ENCODE measurements around the gene PCDH9.
"Not testable (repeated sequence)": the region's sequence is repeated elsewhere in the genome, so short reads cannot be mapped to it uniquely, and the experiment has no call there.

PCDH9 gene

GRCh38 chr13:67128136-67128535, 102.0 kb downstream of the PCDH9 start:
- no peak for DNase-seq (ENCODE audit: low spot score)

DNA sequence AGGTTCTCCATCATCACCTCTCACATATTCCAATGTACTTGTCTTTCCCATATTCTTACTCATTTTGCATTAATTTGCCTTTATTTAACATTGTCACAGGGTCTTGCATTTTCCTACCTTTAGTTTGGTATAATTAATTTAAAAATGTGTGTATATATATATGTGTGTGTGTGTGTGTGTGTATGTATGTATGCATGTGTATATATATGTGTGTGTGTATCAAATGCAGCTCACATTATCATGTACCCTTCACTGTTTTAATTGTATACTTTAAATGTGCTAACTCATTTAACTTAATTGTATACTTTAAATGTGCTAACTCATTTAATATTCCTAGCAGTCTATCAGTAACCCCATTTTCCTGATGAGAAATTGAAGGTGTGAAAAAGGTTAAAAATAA, 104.5 kb downstream of the PCDH9 start:
- DNase-seq (ENCODE audit: low spot score): no peak

- DNase-seq (ENCODE audit: low spot score): no peak
These were observed 107.0 kb downstream of the PCDH9 start for GRCh38 chr13:67123165-67123564.

DNA sequence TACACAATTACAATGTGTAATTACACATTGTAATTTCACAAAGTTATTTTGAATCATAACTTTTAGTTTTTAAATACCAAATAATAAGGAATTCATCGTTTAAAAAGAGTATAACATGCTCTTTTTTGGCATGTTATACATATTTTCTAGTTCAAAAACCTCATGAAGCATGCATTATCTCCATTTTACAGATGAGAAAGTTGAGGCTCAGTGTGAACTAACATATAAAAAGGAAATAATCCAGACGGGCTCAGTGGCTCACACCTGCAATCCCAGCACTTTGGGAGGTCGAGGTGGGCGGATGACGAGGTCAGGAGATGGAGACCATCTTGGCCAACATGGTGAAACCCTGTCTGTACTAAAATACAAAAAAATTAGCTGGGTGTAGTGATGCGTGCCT, 107.9 kb downstream of the PCDH9 start:
- no peak for DNase-seq (ENCODE audit: low spot score)

DNA sequence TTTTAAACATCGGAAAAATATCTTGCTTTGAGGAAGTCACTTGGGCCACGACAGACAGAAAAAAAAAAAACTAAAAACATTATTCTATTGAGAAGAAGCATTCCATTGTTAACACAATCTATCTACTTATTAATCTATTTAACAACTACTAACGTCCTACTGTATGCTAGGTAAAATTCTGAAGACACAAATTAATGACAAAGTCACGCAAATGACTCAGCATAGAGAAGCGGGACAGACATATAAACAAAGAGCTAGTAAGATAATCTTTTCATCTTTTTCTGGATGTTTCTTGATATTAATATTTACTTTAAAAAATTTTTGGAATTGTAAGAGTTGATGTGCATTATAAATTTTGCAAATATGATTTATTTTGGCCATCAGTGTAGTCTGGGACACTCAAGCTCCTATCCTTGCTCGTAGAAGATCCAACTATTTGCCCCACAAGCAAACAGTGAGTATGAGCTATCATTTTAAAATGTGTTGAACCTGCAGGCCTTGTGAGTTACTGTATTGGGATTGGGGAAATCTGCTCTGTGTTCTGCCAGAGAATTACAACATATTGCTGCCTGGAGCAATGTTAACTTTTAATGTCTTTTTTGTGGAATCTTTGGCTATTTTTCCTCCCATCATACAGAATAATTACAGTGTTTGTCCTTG, 109.1 kb downstream of the PCDH9 start:
- DNase-seq (ENCODE audit: low spot score): no peak

DNA sequence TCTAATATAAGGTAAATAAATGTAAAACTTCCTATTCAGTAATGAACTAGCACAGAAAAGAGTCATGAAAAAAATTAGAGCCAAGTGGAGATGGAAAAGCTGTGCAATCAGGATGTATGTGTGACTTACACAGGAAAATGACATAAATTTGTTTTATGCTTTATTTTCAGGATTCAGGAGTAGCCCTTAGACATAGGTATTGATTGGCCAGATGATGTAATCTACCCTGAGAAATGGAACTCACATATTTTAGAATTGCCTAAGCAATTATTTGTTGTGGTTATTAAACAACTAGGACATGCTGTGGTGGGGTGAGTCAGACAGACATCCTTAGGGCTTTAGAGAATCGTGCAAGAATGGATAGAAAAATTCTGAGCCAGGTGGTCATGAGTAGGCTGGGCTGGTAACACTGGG, 110.6 kb downstream of the PCDH9 start:
- no peak for DNase-seq (ENCODE audit: low spot score)

GRCh38 chr13:67118277-67118676, 111.9 kb downstream of the PCDH9 start:
- no peak for DNase-seq (ENCODE audit: low spot score)

DNA sequence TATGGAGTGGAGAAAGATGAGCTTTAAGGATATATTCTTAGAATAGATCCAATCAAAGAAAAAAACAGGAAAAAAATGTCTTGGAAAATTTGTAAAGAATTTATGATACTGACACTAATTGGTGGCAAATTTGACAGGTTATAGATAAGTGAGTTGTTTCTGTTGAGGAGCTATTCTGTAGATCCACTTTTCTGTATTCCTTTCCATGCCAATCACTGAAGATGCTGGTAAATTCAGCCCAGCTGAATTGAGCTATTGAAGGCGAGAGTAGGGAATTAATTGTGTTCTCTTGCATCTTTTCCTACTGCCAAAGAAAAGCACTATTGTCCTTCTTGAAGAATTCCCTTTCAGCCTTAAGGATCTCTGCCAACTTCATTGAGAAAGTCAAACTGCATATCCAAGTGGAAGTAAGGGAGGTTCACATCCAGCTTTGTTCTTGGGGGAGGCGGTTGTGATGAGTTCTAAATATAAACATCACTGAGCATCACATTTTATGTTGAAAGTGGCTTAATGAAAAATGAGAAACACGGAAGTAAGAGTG, 113.1 kb downstream of the PCDH9 start:
- DNase-seq (ENCODE audit: low spot score): no peak

DNA sequence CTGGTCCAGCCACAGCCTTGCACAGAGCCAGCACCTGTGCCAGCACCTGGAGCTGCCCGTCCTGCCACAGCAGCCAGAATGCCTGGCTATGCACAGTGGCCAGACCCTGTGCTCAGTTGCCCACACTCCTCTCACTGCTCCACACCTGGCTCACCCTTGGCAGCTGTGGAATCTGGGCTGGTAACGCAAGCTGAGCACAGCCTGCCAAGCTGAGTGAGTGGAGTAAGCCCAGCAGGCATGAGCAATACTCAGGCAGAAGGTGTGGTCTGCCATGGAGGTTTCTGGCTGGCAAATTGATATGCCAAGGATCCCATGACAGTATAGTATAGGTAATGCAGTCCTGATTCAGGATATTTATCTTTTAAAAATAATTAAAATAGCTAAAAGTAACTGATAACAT, 122.2 kb downstream of the PCDH9 start:
- DNase-seq (ENCODE audit: low spot score): no peak

DNA sequence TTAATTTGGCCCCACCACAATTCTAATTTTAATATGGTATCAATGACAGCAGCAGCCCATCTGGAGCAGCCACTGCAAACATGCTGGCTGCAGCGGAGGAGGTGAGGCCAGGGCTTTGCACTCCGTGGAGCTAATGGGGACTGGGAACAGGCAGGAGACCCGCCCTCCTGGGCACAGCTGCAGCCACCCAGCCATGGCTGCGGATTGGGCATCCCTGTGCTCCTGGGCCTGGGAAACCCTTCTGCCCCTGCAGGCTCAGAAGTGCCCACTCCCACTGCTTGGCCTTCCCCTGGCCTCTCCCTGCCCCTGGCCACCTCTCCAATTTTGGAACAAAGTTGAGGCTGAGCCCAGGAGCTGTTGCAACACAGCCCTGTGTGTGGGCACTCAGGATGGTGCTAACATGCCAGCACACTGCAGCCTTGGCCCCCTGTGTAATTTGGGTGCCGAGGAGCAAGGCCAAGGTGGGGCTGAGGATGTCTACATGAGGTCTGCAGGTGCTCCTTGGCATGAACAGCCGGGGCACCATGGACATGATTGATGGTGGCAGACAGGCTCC, 123.6 kb downstream of the PCDH9 start:
- DNase-seq (ENCODE audit: low spot score): no peak

GRCh38 chr13:67101730-67102467, 128.2 kb downstream of the PCDH9 start:
- no peak for DNase-seq (ENCODE audit: low spot score)

GRCh38 chr13:67100730-67101129, 129.4 kb downstream of the PCDH9 start:
- no peak for DNase-seq (ENCODE audit: low spot score)

- DNase-seq (ENCODE audit: low spot score): no peak
These were observed 130.6 kb downstream of the PCDH9 start for GRCh38 chr13:67099494-67099893.

- DNase-seq (ENCODE audit: low spot score): no peak
These were observed 132.2 kb downstream of the PCDH9 start for GRCh38 chr13:67097892-67098452.

- DNase-seq (ENCODE audit: low spot score): not testable (repeated sequence)
These were observed 133.2 kb downstream of the PCDH9 start for GRCh38 chr13:67096893-67097292.

- no peak for DNase-seq (ENCODE audit: low spot score)
These were observed 133.7 kb downstream of the PCDH9 start for GRCh38 chr13:67096418-67096817.

- no peak for DNase-seq (ENCODE audit: low spot score)
These were observed 134.5 kb downstream of the PCDH9 start for GRCh38 chr13:67095621-67096020.

- no peak for DNase-seq (ENCODE audit: low spot score)
These were observed 135.2 kb downstream of the PCDH9 start for GRCh38 chr13:67094952-67095351.

DNA sequence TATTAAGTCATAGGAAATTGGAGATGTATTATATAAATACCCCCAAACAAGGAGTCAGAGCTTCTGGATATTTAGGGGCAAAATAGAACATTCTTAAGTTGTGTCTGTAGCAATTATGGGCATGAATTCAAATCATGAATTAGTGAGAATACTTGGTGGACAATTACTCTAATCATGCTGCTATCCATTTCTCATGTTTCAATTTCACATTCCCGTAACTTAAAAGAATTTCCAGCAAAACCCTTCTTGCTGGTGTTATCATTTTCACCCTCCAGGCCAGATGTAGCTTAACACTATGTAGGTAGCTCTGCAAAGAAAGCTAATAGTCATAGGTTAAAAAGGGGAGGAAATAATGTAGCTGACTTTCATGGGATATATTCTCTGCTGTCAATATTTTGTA, 136.1 kb downstream of the PCDH9 start:
- DNase-seq (ENCODE audit: low spot score): no peak

DNA sequence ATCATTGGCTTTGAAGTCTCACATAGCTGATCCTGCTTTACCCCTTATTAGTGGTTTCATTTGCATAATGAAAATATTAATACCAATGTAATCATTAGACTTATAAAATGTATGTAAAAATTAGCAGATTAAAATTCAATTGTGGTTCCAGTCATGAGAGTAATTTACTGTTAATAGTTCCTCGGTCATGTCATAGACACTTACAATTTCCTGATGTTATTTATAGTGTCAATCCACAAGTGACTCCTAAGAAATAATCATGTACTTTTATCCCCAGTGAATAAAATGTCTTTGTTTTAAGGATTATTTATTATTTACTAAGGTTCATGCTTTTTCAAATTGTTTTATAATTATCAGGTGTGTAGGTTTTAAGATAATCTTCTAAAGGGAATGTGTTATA, 138.5 kb downstream of the PCDH9 start:
- DNase-seq (ENCODE audit: low spot score): no peak

DNA sequence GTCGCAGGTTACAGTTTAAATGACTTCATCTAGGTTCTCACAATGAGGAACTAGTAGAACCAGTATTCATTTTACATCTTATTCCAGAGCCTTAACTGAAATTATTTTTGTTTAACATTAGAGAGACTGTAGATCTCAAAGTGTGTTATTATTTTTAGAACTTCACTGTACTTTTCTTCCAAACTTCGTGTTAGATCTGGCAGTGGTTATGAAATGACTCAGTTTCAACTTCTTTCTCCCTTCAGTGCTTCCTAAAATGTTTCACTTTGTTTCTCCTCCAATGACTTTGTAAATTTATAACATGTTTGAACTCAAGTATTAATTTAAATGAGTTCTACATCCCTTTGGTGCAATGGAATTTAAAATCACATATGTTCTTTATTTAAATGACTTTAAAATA, 139.3 kb downstream of the PCDH9 start:
- DNase-seq (ENCODE audit: low spot score): no peak

DNA sequence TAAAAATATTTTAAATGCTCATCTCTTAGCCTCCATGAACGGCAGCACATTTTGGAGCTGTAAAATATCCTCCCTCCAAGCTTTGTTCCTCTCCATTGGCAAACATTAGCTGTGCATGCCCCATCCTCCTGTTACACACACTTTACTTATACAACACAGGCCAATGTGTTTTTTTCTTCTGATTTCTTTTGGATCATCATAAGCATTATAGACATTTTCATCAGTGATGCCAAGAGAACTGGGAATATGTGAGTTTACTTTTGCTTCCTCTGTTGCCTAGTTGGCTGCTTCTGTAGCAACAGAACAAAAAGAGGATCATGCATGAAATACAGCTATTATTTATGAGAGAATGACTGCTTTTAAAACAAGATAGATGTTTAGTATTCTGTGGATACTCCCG, 142.6 kb downstream of the PCDH9 start:
- DNase-seq (ENCODE audit: low spot score): no peak

DNA sequence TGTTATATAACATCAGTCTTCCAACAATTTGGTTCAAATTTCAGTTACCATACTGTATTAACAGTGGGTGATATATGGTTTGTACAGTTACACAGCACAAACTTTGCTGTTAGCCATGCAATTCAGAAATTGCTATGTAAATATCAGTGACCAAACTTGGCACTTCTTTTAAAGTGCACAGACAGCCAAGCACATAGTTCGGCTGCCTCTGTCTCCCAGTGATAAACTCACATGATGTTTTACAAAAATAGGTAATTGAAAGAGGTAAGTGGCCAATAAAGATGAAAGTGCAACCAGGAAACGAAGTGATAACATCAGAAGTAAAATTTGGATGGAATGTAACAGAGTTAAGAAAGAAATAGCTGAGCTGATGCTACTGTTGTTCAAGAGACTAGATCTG, 143.9 kb downstream of the PCDH9 start:
- DNase-seq (ENCODE audit: low spot score): no peak

All from CD4-positive, alpha-beta T cell treated with Interleukin-15 for 4 hours (primary cell).